Thyroid gland (tissue), 4 donors: ENCODE results near the gene ACSS3. TPM values are rescaled to one million over a fixed set of nuclear protein-coding genes. Genes with fewer than 3 reads are reported as not detected.
A peak's percentile ranks its signal among the peaks of the same experiment; 100 is the strongest.

Experiments
- DNase-seq, 2 donors: peaks; one replicate each; pipeline ENCODE4 v3.0.0-alpha.2; 2019
- H3K27ac ChIP-seq, 3 donors: fragments of 200-600 bp; sonication (generic); 1 replicate in 2 of 3; 2 replicates in 1 of 3; pipeline ENCODE4 v1.5.1; 2016 to 2019; ENCODE audit warnings: mild to moderate bottlenecking in 1 of 3, moderate library complexity in 1 of 3
- H3K27me3 ChIP-seq: fragments of 200-600 bp; sonication (generic); one replicate; pipeline ENCODE4 v1.5.1; 2019
- H3K36me3 ChIP-seq, 2 donors: fragments of 200-600 bp; sonication (generic); one replicate each; pipeline ENCODE4 v1.5.1; 2016 to 2019
- H3K4me1 ChIP-seq, 2 donors: fragments of 200-600 bp; sonication (generic); one replicate each; pipeline ENCODE4 v1.5.1; 2017 to 2019
- H3K4me3 ChIP-seq, 3 donors: fragments of 200-600 bp; sonication (generic); replicated peaks in 1 of 3; 1 replicate in 2 of 3; 2 replicates in 1 of 3; pipeline ENCODE4 v1.5.1; 2016; ENCODE audit warnings: mild to moderate bottlenecking in 1 of 3
- H3K9me3 ChIP-seq: fragments of 200-600 bp; sonication (generic); one replicate; pipeline ENCODE4 v1.5.1; 2017
- POLR2A ChIP-seq, 2 donors: fragments of 450-650 bp; IDR thresholded peaks; one replicate each; pipeline ENCODE4 v1.6.1; 2017; ENCODE audit warnings: antibody characterized with exemption in 2 of 2, mild to moderate bottlenecking in 2 of 2, moderate library complexity in 1 of 2
- WGBS, 2 donors: methylation state at CpG; one replicate each; pipeline ENCODE4 v1.1.5; 2017; 5-methylcytosine and 5-hydroxymethylcytosine counted together
- intact Hi-C: fragments of 100-400 bp; cut with DNase I; formaldehyde crosslinking; loops from one replicate; pipeline ENCODE4 v1.15.1; 2023
- total RNA-seq, 4 donors: library from RNA; depleted of rRNA; stranded (reverse); fragments of >200 nt; gene quantifications; one replicate each; pipeline ENCODE4 v1.2.3, GENCODE V29; 2016
- TF ChIP-seq, protein P1 (sequence below), 6 experiments: fragments of 200-600 bp in 3 of 6; fragments of 450-650 bp in 3 of 6; sonication (generic) in 3 of 6; IDR thresholded peaks; one replicate each; pipeline ENCODE4 v1.5.1; 2016 to 2019; ENCODE audit warnings: antibody characterized with exemption in 6 of 6, mild to moderate bottlenecking in 2 of 6, inconsistent platforms in 1 of 6, moderate library complexity in 1 of 6

The ACSS3 gene
- total RNA-seq, 4 donors from 2014 or later, result 32.5 to 63.8 (median 41.0) TPM

DNA sequence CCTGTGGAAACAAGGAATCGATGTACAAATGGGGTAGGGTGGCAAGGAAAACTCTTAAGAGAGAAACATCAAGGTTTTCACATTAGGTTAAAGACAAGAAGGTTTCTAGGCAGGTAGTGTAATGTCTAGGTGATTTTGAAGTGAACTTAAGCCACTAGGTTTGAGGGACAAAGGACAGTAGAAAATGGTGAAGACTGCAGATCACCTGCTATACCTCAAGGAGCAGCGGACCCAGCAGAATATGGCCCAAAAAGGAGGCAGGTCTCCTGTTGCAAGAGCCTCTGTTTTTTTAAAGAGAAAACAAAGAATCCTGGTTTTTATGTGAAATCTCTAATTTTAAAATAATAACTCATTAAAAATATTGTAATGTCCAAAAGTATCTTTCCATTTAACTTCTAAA is 178.1 kb downstream of the ACSS3 start:
- intact Hi-C loops, result no loop called here
- Histone ChIP-seq H3K4me3 (no peak overlapping the region), H3K4me1 (no peaks in the 10 kb centered on the region), H3K27me3 (no peaks in the 10 kb centered on the region), H3K9me3 (no peaks in the 10 kb centered on the region), H3K27ac (no peak overlapping the region), H3K36me3 (no peaks in the 10 kb centered on the region)
- DNase-seq, result no peak
- WGBS, 2 donors, result 63 to 69% methylated on average over 2 of the region's 2 CpGs
- TF ChIP-seq, protein P1, sequence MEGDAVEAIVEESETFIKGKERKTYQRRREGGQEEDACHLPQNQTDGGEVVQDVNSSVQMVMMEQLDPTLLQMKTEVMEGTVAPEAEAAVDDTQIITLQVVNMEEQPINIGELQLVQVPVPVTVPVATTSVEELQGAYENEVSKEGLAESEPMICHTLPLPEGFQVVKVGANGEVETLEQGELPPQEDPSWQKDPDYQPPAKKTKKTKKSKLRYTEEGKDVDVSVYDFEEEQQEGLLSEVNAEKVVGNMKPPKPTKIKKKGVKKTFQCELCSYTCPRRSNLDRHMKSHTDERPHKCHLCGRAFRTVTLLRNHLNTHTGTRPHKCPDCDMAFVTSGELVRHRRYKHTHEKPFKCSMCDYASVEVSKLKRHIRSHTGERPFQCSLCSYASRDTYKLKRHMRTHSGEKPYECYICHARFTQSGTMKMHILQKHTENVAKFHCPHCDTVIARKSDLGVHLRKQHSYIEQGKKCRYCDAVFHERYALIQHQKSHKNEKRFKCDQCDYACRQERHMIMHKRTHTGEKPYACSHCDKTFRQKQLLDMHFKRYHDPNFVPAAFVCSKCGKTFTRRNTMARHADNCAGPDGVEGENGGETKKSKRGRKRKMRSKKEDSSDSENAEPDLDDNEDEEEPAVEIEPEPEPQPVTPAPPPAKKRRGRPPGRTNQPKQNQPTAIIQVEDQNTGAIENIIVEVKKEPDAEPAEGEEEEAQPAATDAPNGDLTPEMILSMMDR (IDR thresholded peaks at IDR 0.05), result no peak
- TF ChIP-seq POLR2A (IDR thresholded peaks at IDR 0.05), result no peak

DNA sequence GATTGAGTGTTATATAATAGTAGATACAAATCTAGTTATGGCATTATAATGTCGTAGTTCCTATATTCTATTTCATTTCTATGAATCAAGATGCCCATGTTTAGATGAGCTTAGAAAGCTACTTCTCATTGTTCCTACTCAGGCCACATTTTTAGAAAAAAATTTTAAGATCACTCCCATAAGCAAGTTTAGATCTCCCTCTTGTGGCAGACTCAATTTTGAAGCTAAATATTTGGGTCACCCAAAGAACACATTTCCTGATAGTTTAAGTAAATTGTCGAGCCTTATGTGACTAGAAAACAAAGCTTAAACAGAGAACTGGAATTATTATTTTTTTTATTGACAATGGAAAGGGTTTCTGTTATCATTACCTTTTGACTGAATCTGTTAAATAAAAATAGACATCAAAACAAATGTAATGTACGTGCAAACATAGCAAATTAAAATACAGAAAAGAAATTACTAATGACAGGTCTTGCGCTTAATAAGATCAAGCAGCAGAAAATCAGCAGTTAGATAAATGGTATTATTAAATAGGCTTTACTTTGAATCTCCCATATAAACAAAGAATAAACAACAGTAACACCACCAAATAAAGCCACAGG is 180.2 kb downstream of the ACSS3 start:
- 55 to 57% methylated on average over 4 of the region's 4 CpGs for WGBS, 2 donors

DNA sequence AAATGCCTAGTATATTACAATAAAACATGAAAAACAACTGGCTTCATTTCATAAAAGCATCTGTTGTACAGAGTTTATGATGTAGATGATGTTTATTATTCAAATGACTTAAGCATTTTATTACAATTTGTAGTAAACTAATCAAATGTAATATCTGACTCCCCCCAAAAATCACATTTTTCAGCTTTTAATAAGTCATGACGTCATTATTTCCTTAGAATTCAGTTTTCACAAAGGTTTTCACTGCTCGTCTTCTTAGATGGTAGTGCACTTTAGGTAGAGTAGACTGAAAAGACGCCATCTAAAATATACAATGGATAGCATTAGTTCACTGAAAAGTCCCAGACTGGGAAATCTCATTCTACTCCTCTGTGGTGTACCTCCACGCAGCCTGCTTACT is 181.5 kb downstream of the ACSS3 start:
- Histone ChIP-seq H3K4me1 (no peaks in the 10 kb centered on the region), H3K27ac (no peak overlapping the region), H3K4me3 (no peak overlapping the region), H3K36me3 (no peaks in the 10 kb centered on the region), H3K9me3 (no peaks in the 10 kb centered on the region), H3K27me3 (no peaks in the 10 kb centered on the region)
- DNase-seq, result no peak
- TF ChIP-seq, protein P1 (IDR thresholded peaks at IDR 0.05), result no peak
- no peak for TF ChIP-seq POLR2A (IDR thresholded peaks at IDR 0.05)
- intact Hi-C loops, result no loop called here
- WGBS, 2 donors, result 90 to 93% methylated on average over 4 of the region's 4 CpGs

More for the DNA sequence above, 180.2 kb downstream of the ACSS3 start:
- Histone ChIP-seq H3K27me3 (no peaks in the 10 kb centered on the region), H3K9me3 (no peaks in the 10 kb centered on the region), H3K4me1 (no peaks in the 10 kb centered on the region), H3K27ac (no peak overlapping the region), H3K36me3 (no peaks in the 10 kb centered on the region), H3K4me3 (no peak overlapping the region)
- intact Hi-C loops, result no loop called here
- TF ChIP-seq, protein P1 (IDR thresholded peaks at IDR 0.05), result peak in 4 of 6 experiments; percentile 24 to 65 (median 58)
- no peak for TF ChIP-seq POLR2A (IDR thresholded peaks at IDR 0.05)
- no peak for DNase-seq

- H3K36me3 ChIP-seq, result no peaks in the 10 kb centered on the region
- no peak overlapping the region for H3K4me3 ChIP-seq
- intact Hi-C loops, result no loop called here
- H3K27me3 ChIP-seq, result no peaks in the 10 kb centered on the region
- no peak overlapping the region for H3K27ac ChIP-seq
- 94 to 97% methylated on average over 4 of the region's 4 CpGs for WGBS, 2 donors
- TF ChIP-seq, protein P1 (IDR thresholded peaks at IDR 0.05), result no peak
- TF ChIP-seq POLR2A (IDR thresholded peaks at IDR 0.05), result no peak
- H3K9me3 ChIP-seq, result no peaks in the 10 kb centered on the region
- H3K4me1 ChIP-seq, result no peaks in the 10 kb centered on the region
- DNase-seq, result no peak
Measured at GRCh38 chr12:81261508-81262207, 183.8 kb downstream of the ACSS3 start.

GRCh38 chr12:81263072-81263471 is 185.2 kb downstream of the ACSS3 start:
- intact Hi-C loops, result no loop called here
- 87 to 88% methylated on average over 2 of the region's 2 CpGs for WGBS, 2 donors
- H3K36me3 ChIP-seq, result no peaks in the 10 kb centered on the region
- H3K4me1 ChIP-seq, result no peaks in the 10 kb centered on the region
- DNase-seq, result no peak
- no peak overlapping the region for H3K4me3 ChIP-seq
- no peaks in the 10 kb centered on the region for H3K27me3 ChIP-seq
- TF ChIP-seq, protein P1 (IDR thresholded peaks at IDR 0.05), result no peak
- no peak for TF ChIP-seq POLR2A (IDR thresholded peaks at IDR 0.05)
- H3K9me3 ChIP-seq, result no peaks in the 10 kb centered on the region
- H3K27ac ChIP-seq, result no peak overlapping the region
